Measurements from ENCODE around the gene HDHD5.

The HDHD5 gene

DNA sequence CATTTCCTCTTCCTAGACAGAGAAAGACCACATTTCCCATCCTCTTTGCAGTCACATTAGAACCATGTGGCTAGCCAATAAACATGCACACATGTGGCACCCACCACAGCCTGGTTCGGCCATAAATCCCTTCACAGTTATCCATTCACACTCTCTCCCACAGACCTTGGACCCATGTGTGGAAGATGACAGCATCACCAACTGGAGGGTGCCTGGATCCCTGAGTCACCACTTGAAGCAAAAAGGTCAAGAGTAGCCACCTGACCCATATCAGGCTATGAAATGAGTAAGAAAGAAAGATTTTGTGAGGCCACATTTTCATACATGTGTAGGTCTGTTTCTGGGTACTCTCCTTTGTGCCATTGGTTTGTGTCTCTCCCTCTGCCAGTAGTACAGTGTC lies 28.9 kb downstream of the HDHD5 start:
- H3K4me3 ChIP-seq (ENCODE audit: low read depth, low read length), result no peak overlapping the region
- DNase-seq (ENCODE audit: low read depth), result no peak

- peak within 1 kb of the TSS; percentile 49 for H3K4me3 ChIP-seq (ENCODE audit: low read depth, low read length)
- peak; percentile 15 for DNase-seq (ENCODE audit: low read depth)
Measured at GRCh38 chr22:17121233-17122195, 37.6 kb downstream of the HDHD5 start, which contains the start of gene TMEM121B. Gene TMEM121B, minus strand, starts transcription at chr22:17121360. Its CDS starts 233 bp downstream, at chr22:17121127.

DNA sequence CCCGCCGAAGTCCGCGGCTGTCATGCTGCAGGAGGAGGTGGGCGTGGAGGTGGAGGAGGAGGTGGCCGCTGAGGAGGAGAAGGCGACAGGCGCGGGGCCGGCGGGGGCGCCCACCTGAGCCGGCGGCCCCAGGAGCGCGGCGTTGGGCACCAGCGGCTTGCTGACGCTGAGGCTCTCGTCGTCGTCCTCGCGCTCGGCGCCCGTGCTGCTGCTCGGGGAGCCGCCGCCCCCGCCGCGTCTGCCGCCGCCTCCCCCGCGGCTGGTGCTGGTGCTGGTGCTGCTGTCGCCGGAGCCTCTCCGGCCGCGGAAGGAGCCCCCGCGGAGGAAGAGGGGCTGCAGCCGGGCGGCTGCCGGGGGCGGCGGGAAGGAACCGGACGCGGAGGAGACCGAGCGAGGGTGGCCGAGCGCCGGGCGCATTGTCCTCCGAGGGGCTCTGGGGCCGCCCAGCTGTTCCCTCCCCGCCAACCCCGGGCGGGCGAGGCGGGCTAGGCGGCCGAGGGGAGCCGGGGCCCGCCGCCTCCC lies 38.3 kb downstream of the HDHD5 start:
- no peak for DNase-seq (ENCODE audit: low read depth)
- peak overlapping the region; percentile 49 for H3K4me3 ChIP-seq (ENCODE audit: low read depth, low read length)

GRCh38 chr22:17120281-17120680 lies 38.8 kb downstream of the HDHD5 start:
- H3K4me3 ChIP-seq (ENCODE audit: low read depth, low read length), result no peak overlapping the region
- peak; percentile 6 for DNase-seq (ENCODE audit: low read depth)

DNA sequence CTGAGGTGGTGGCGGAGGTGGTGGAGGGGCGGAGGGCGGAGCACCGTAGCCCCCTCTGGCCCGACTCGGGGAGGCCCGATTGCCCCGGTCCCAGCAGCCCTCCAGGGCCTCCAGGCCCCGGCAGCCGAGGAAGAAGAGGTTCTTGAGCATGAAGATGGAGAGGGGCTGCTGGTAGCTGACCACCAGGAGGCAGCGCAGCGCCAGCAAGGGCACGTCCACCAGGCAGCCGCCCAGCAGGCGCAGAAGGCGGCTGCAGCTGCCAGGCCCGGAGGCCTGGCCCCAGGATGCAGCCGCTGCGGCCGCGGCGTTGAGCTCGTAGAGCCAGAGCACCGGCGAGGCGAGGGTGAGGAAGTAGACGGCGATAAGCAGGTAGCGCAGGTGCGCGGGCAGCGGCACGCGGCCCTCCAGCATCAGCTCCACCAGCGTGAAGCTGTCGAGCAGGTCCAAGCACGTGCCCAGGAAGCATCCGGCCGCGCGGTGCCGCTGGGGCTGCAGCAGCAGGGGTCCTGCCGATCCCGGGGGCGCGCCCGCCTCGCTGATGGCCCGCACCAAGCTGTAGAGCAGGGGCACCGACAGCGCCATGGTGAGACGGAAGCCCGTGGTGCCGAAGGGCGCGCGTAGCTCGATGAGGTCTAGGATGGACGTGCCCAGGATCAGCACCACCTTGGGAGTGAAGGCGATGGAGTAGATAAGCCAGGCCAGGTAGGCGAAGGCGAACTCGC lies 39.4 kb downstream of the HDHD5 start:
- no peak overlapping the region for H3K4me3 ChIP-seq (ENCODE audit: low read depth, low read length)
- DNase-seq (ENCODE audit: low read depth), result no peak

DNA sequence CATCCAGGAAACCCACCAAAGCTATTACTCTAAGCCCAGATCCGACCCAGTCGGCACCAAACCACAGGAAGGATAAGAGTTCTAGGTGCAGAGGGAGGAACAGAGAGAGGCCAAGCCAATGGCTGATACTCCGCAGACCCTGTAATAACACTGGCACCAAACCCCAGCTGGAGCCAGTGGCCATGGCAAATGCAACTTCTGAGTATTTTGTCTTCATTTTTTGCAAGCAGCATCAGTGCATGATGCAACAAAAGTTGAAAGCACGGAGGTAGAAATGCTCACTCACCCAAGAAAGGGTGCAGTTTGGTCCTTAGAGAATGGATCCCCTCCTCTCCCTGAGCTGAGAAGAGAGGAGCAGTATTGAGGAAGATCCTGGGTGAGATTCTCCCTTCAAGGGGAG lies 40.7 kb downstream of the HDHD5 start:
- no peak for DNase-seq (ENCODE audit: low read depth)
- no peak overlapping the region for H3K4me3 ChIP-seq (ENCODE audit: low read depth, low read length)

GRCh38 chr22:17117890-17118289 lies 41.2 kb downstream of the HDHD5 start:
- H3K4me3 ChIP-seq (ENCODE audit: low read depth, low read length), result no peak overlapping the region
- no peak for DNase-seq (ENCODE audit: low read depth)

DNA sequence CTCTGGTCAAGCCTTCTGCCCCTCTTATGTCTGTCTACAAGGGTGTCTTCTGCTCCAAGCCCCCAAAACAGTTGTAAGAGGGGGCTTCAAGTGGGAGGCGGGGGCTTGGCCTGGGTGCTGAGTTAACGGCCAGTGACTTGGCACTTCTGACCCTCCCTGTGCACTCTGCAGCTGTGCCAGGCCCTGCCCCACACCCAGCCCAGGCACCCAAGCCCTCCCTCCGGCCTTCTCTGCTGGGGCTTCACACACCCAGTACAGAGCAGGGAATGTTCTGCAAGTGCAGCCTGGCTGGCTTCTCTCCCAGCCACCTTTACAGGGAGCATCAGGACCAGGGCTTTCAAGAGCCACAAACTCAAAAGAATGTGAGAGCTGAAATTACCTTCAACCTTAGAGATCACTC lies 41.7 kb downstream of the HDHD5 start:
- no peak for DNase-seq (ENCODE audit: low read depth)
- no peak overlapping the region for H3K4me3 ChIP-seq (ENCODE audit: low read depth, low read length)

- H3K4me3 ChIP-seq (ENCODE audit: low read depth, low read length), result no peak overlapping the region
- no peak for DNase-seq (ENCODE audit: low read depth)
Measured at GRCh38 chr22:17116572-17117330, 42.3 kb downstream of the HDHD5 start.

DNA sequence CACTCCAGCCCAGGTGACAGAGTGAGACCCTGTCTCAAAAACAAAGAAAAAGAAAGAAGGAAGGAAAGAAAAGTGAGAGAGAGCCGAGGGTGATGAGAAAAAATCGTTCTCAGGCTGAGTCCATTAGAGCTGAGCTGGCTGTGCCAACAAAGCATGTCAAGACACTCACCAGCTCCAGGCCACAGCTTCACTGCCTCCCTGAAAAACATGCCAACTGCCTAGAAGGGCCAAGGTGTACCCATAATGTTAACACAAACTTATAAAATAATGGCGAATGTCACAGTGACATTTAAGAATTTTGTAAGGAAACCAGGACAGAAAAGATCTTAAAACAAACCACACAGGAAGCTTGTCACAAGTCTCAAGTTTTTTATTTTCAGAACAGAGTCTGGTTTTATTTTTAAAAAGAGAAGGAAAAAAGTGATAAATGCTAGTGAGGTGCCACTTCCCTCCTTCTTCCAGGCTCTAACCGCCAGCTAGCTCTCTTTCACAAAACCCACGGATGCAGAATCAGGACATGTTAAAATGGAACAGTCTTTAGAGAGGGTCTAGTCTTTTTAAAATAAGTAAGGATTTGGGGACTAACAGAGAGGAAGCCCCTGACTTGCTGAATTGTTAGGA lies 43.0 kb downstream of the HDHD5 start:
- no peak for DNase-seq (ENCODE audit: low read depth)
- no peak overlapping the region for H3K4me3 ChIP-seq (ENCODE audit: low read depth, low read length)

DNA sequence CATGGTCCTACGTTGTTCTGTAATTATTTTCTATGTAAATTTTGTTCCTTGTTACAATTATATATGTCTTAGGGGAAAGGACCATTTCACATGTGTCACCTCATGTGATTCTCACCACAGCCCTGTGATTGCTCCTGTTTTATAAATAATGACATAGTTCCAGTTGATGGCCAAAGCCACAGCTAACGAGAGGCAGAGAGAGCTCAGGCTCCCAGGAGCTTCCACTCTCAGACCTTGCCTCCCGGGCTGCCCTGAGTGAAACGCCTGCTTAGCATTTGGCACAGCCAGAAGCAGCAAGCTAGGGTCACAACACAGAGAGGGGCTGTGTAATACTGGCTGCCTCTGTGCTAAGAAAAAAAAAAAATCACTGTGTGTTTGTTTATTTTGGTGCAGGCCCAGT lies 43.8 kb downstream of the HDHD5 start:
- no peak overlapping the region for H3K4me3 ChIP-seq (ENCODE audit: low read depth, low read length)
- DNase-seq (ENCODE audit: low read depth), result no peak

DNA sequence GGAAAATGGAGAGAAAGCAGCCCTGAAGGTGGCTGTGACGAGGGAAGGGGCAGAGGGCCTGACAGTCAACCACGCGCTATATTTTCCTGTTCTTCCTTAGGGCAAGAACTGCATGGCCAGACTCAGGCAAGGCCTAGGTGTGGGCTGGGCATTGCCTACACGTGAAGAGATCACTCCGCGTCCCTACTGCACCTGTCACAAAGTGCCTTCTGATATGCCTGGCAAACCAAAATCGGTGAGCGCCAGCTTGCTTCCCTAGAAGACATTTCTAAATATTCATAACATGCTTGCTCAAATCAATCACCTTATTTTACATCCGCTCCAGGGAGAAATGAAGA lies 44.2 kb downstream of the HDHD5 start:
- no peak for DNase-seq (ENCODE audit: low read depth)
- no peak overlapping the region for H3K4me3 ChIP-seq (ENCODE audit: low read depth, low read length)

DNA sequence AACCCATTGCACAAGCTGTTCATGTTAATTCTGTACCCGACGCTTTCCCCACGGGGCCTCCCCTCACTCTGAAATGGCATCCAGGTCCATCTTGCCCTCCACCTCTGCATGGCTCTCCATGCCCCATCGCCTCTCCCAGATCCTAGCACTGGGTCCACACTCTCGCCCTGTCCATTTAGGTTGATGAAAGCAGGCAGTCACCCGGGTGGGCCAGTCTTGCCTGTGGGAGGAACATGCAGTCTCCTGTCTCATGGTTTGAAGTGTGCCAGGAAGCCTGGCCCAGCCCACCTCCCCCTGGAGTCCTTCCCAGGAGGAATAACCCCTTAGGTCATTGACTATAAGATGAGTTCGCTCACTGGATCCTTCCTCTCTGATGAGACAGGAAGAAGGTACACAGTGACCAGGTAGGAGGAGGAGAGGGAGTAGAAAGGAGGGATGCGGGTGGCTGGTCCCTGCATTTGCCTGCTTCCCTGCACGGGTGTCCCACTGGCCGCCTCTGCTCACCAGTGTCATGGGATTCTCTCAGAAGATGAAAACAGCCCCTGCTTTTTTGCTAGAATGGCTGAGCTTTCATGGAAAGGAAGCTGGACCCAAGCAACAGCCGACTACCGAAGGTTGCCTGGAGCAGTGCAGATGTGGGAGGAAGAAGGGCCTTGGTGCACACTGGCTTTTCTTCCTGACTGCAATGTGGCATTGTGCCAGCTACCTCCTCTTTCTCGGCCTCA lies 44.7 kb downstream of the HDHD5 start:
- DNase-seq (ENCODE audit: low read depth), result no peak
- H3K4me3 ChIP-seq (ENCODE audit: low read depth, low read length), result no peak overlapping the region

DNA sequence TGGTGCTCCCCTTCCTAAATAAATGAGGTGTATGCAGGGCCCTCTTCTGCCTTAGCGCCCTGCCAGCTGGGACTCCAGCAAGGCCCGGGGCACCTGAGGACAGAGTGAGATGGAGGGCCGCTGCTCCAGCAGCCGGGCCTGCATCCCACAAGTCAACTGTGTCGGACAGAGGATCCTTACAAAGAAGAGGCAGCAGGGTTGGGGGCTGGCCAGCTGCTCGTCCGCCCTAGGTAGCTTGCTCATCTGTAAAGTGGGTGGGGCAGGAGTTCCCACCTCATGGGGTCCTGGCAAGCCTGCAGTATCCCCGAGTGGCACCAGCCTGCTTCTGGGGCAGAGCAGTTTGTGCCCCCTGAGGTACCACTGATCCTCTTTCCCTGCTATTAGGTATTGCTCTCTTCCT lies 45.5 kb downstream of the HDHD5 start:
- no peak for DNase-seq (ENCODE audit: low read depth)
- no peak overlapping the region for H3K4me3 ChIP-seq (ENCODE audit: low read depth, low read length)

- H3K4me3 ChIP-seq (ENCODE audit: low read depth, low read length), result no peak overlapping the region
- no peak for DNase-seq (ENCODE audit: low read depth)
Measured at GRCh38 chr22:17112491-17113042, 46.5 kb downstream of the HDHD5 start.

GRCh38 chr22:17110791-17111550 lies 48.1 kb downstream of the HDHD5 start:
- no peak for DNase-seq (ENCODE audit: low read depth)
- H3K4me3 ChIP-seq (ENCODE audit: low read depth, low read length), result no peak overlapping the region

DNA sequence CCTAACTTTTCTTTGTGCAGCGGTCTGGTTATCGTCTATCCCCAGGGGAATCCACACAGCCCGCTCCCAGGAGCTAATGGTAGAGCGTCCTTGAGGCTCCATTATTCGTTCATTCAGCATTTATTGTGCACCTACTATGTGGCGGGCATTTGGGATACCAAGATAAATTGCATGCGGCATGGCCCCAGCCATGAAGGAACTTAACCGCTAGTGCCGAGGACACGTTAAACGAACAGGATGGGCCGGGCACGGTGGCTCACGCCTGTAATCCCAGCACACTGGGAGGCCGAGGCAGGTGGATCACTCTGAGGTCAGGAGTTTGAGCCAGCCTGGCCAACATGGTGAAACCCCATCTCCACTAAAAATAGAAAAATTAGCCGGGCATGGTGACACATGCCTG lies 49.1 kb downstream of the HDHD5 start:
- no peak for DNase-seq (ENCODE audit: low read depth)
- no peak overlapping the region for H3K4me3 ChIP-seq (ENCODE audit: low read depth, low read length)

All from skeletal muscle cell (primary cell).